Aorta (tissue), 5 donors: ENCODE measurements around the gene ZEB2. TPM values are rescaled to one million over a fixed set of nuclear protein-coding genes. Genes with fewer than 3 reads are reported as not detected.

Source experiments
- ATAC-seq: fragments of 200-7000 bp; cut with Tn5 transposase; one replicate; pipeline ENCODE4 v1.9.1; 2022; ENCODE audit warnings: moderate library complexity; ENCODE audit not compliant: low FRiP score
- DNase-seq, 2 donors: peaks; one replicate each; pipeline ENCODE4 v3.0.0-alpha.2; 2020
- H3K27ac ChIP-seq, 2 donors: one replicate each; pipeline ENCODE4 v1.5.1; 2013; ENCODE audit warnings: low read length in 2 of 2, mild to moderate bottlenecking in 2 of 2, moderate library complexity in 2 of 2, control low read depth in 1 of 2, inconsistent platforms in 1 of 2, low read depth in 1 of 2
- H3K27me3 ChIP-seq, 2 donors: one replicate each; pipeline ENCODE4 v1.6.1; 2013; ENCODE audit warnings: control low read depth in 1 of 2, low read length in 1 of 2, mild to moderate bottlenecking in 1 of 2, moderate library complexity in 1 of 2; ENCODE audit not compliant: insufficient read depth in 2 of 2, control insufficient read depth in 1 of 2
- H3K36me3 ChIP-seq, 2 donors: one replicate each; pipeline ENCODE4 v1.6.1; 2013; ENCODE audit warnings: control low read depth in 1 of 2, low read length in 1 of 2, mild to moderate bottlenecking in 1 of 2; ENCODE audit not compliant: insufficient read depth in 2 of 2, control insufficient read depth in 1 of 2
- H3K4me1 ChIP-seq, 2 donors: one replicate each; pipeline ENCODE4 v1.6.1; 2013; ENCODE audit warnings: low read length in 2 of 2, control low read depth in 1 of 2, mild to moderate bottlenecking in 1 of 2, moderate library complexity in 1 of 2; ENCODE audit not compliant: insufficient read depth in 2 of 2, control insufficient read depth in 1 of 2
- H3K4me3 ChIP-seq, 2 donors: one replicate each; pipeline ENCODE4 v1.5.1; 2013; ENCODE audit warnings: low read length in 2 of 2, control low read depth in 1 of 2, mild to moderate bottlenecking in 1 of 2
- H3K9me3 ChIP-seq: one replicate; pipeline ENCODE4 v1.6.1; 2013; ENCODE audit warnings: mild to moderate bottlenecking, low read length; ENCODE audit not compliant: control insufficient read depth
- WGBS, 2 donors: extraction: QIAGEN DNeasy Blood & Tissue Kit; methylation state at CpG; one replicate each; pipeline ENCODE4 v1.1.7; 2013; 5-methylcytosine and 5-hydroxymethylcytosine counted together
- intact Hi-C, 2 donors: fragments of 100-400 bp; cut with DNase I; formaldehyde crosslinking; loops; one replicate each; pipeline versions ENCODE4 v1.14.2 to v1.15.0; 2022
- polyA plus RNA-seq, 2 donors: library from polyadenylated mRNA; stranded (reverse); fragments of 200-250 nt; gene quantifications; one replicate each; pipeline ENCODE4 v1.2.3, GENCODE V29; 2013
- total RNA-seq, 2 donors: library from RNA; stranded (reverse); fragmentation: NEBNext Ultra II Directional; extraction: Animal tissue kit (Norgen Biotek cat#: 25700); gene quantifications; one replicate each; pipeline ENCODE4 v1.2.1, GENCODE V29; 2021
- donor health status: healthy with polysubstance abuse.
- donor health status: Bipolar disorder and iron deficiency.
- donor health status: DM: no; HTN: no; CAD: no.
- donor health status: DM: no; HTN: no; CAD: no.
- donor health status: DM: yes; HTN: yes; CAD: no.

ZEB2 gene
- total and polyA plus RNA-seq, 4 donors, result 38.7 to 301 (median 121) TPM

DNA sequence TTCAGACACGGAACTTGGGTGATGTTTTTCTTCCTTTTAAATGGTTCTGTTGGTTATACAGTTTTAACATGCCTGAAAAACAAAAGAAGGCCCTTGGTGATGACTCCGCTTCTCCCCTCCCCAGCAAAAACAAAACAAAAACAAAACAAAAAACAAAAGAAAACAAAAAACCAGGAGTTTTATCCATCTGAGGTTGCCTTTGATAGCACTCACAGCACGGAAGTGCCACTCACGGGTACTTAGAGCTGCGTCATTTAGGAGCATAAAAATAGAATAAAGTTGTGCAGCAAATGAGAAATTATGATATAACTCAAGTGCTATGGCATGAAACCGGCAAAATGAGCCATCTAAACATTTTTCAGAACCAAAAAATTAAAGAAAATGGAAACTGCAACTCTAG is 57.7 kb downstream of the ZEB2 start:
- ATAC-seq (no peak), DNase-seq (no peak)
- peak overlapping the region in 1 of 2 donors; percentile 40 for H3K27ac ChIP-seq
- peak overlapping the region in 1 of 2 donors; percentile 48 for H3K4me3 ChIP-seq
- H3K27me3 ChIP-seq, result no peaks in the 10 kb centered on the region
- peaks cover 3 to 10% of the 10 kb centered on the region in 2 donors for H3K4me1 ChIP-seq
- WGBS, 2 donors, result 7 to 12% methylated on average over 6 of the region's 6 CpGs
- no peaks in the 10 kb centered on the region for H3K9me3 ChIP-seq
- intact Hi-C loops, result no loop called here
- H3K36me3 ChIP-seq, result no peaks in the 10 kb centered on the region

DNA sequence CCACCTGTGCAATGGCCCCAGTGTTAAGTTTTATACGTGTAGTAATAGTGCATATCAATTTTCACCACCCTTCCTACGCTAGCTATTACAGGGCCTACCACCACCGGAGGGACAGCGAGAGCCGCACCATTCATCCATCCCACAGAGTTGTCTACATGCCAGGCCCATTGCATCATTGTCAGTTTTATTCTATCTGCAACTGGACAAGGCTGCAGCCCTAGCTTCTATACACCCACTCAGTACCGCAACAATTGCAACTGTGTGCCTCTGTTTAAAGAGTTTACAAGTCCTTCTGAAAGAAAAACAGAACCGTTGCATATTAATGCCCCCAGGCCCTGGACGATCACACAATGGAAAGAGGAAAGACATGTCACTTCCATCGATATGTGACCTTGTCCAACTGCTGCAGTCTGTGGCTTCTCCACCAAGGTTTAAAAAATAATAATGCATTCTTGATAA is 58.6 kb downstream of the ZEB2 start:
- Histone ChIP-seq H3K27me3 (no peaks in the 10 kb centered on the region), H3K27ac (no peak overlapping the region), H3K4me3 (no peak overlapping the region), H3K36me3 (no peaks in the 10 kb centered on the region), H3K9me3 (no peaks in the 10 kb centered on the region), H3K4me1 (peaks cover 2 to 13% of the 10 kb centered on the region in 2 donors)
- intact Hi-C loops, result loop anchor here in 1 of 2 donors (2.0 kb wide), 1 partner anchor 41 kb away; no protein-coding TSS in a partner anchor
- WGBS, 2 donors, result 67% methylated on average over 9 of the region's 9 CpGs
- ATAC-seq (peak; percentile 36), DNase-seq (no peak)

DNA sequence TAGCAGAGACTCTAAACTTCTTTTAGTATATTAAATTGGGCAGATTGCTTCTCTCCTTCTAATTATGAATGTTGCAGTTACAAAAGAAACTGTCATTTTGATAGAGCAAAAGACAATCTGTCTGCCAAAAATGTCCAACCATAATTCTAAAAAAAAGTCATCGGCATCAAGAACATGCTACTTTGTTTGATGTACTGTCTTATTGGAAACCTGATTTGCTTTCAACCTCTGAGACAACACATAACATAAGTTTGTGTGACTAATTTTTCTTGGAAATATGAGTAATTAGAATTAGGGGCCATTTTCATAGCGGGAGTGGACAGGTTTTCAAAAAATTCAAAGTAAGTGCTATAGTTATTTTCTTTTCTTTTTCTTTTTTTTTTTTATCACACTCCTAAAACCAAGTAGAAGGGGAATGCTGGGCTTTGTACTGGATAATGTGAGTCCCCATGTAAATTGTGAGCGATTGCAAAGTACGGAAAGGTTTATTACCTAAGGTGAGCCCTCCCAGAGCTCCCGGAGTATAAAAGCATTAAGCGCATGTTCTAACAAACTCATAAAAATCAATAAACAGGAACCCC is 59.1 kb downstream of the ZEB2 start:
- ATAC-seq (no peak), DNase-seq (no peak)
- Histone ChIP-seq H3K4me1 (peaks cover 2 to 13% of the 10 kb centered on the region in 2 donors), H3K36me3 (no peaks in the 10 kb centered on the region), H3K27ac (no peak overlapping the region), H3K9me3 (no peaks in the 10 kb centered on the region), H3K27me3 (no peaks in the 10 kb centered on the region), H3K4me3 (no peak overlapping the region)
- intact Hi-C loops, result loop anchor here in 1 of 2 donors (2.0 kb wide), 1 partner anchor 42 kb away; no protein-coding TSS in a partner anchor
- WGBS, 2 donors, result 90% methylated on average over 6 of the region's 6 CpGs

DNA sequence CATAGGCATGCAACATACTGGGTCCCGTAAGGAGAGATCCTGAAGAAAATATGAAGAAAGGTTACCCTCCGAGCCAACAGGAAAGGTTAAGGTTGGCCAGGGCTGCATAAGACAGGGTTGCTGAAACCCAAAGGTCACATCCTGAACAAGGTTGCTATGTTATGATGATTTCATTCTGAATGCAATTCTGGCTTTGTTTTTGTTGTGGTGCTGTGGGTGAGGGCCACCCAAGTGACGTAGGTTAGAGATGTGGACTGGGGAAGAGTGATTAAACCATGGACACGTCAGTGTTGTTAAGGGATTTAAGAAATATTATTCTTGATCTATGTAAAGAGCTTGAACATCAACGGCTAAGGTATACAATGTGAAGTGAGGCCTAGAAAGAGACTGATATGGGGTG is 60.0 kb downstream of the ZEB2 start:
- Histone ChIP-seq H3K4me1 (peaks cover 2 to 13% of the 10 kb centered on the region in 2 donors), H3K4me3 (peak overlapping the region in 1 of 2 donors; percentile 2), H3K27ac (peak overlapping the region in 1 of 2 donors; percentile 25), H3K36me3 (no peaks in the 10 kb centered on the region), H3K27me3 (no peaks in the 10 kb centered on the region), H3K9me3 (no peaks in the 10 kb centered on the region)
- ATAC-seq (peak; percentile 47), DNase-seq (no peak)
- WGBS, 2 donors, result 21 to 28% methylated on average over 5 of the region's 5 CpGs
- intact Hi-C loops, result loop anchor here in 1 of 2 donors (2.0 kb wide), 1 partner anchor 43 kb away; no protein-coding TSS in a partner anchor

DNA sequence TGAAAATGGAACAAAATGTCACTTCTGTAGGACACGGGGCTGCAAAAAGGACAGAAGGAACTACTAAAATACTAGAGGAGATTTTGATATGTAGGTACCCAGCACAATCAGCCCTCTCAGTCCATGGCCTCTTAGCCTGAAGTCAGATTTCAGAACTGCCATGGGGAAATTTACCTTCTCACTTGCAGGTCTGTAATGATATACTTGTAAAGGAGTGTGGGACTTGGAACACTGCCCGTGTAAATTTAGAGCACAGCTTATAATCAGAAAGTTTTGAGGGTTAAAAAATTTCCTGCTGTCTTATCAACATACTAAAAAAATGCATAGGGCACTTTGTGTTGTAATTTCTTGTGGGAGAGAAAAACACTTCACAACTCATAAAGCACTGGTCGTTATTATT is 60.6 kb downstream of the ZEB2 start:
- DNase-seq (no peak), ATAC-seq (no peak)
- Histone ChIP-seq H3K9me3 (no peaks in the 10 kb centered on the region), H3K36me3 (no peaks in the 10 kb centered on the region), H3K27ac (peak overlapping the region in 1 of 2 donors; percentile 59), H3K27me3 (no peaks in the 10 kb centered on the region), H3K4me1 (peaks cover 2 to 13% of the 10 kb centered on the region in 2 donors), H3K4me3 (peak overlapping the region in 1 of 2 donors; percentile 10)
- WGBS, 2 donors, result 8 to 13% methylated on average over 3 of the region's 3 CpGs
- intact Hi-C loops, result no loop called here

DNA sequence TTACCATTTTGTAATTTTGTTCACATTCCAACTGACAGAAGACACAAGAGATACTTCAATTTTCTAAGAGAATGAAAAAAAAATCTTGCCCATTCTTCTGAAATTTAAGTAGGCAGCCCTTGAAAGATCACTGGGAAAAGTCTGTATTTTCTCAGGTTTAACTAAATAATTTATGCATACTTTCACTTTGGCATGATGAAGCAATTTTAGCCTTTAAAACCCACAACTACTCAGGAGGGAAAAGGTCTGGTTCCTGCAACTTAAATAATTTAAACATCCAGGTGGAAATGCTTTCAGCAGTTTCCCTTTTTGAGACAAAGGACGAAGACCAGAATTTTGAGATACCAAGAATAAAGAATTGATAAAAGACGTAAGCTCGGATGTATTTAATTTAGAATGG is 61.4 kb downstream of the ZEB2 start:
- ATAC-seq, result no peak

DNA sequence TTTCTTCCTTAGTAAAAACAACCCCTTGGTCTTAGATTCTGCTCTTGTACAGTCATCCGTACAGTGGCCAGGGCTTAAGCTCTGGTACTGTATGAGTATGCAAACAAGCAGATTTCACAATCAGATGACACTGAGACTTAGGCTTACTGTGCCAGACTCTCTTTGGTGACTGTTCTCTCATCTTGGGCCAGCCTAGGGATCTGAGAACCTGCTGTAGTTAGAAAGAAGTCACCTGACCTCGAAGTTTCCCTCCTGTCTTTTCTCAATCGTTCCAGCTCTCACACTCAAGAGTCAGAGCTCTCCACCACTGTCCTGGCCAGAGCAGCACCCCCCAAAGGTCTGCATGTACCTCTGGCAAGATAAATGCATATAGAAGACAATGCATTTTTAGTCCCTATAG is 63.2 kb downstream of the ZEB2 start:
- WGBS, 2 donors, result 13 to 14% methylated on average over 3 of the region's 3 CpGs
- H3K4me1 ChIP-seq, result peaks cover 2 to 9% of the 10 kb centered on the region in 2 donors
- intact Hi-C loops, result no loop called here

More for the DNA sequence above, 61.4 kb downstream of the ZEB2 start:
- intact Hi-C loops, result no loop called here
- WGBS, 2 donors, result 56 to 57% methylated on average over 3 of the region's 3 CpGs
- no peak overlapping the region for H3K4me3 ChIP-seq
- peaks cover 2 to 13% of the 10 kb centered on the region in 2 donors for H3K4me1 ChIP-seq
- no peaks in the 10 kb centered on the region for H3K27me3 ChIP-seq
- H3K36me3 ChIP-seq, result no peaks in the 10 kb centered on the region
- H3K27ac ChIP-seq, result no peak overlapping the region
- H3K9me3 ChIP-seq, result no peaks in the 10 kb centered on the region
- no peak for DNase-seq

DNA sequence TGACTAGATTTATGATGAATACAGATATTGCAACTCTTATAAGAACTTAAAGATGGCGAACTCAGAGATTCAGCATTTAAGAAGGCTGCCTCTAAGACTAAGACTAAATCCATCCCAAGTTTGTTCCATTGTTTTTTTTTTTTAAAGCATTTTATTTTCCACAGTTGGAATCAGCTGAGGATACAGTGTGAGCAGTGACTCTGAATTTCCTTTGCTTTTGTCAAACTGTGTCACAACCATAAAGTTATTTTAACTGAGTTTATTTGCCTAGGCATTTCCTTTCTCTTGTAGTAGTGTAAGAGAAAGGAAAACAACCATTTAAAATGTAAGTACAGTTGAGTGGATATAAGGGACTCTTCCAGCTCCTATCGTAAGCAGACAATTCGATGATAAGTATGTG is 63.9 kb downstream of the ZEB2 start:
- WGBS, 2 donors, result 48 to 57% methylated on average over 3 of the region's 3 CpGs
- peaks cover 2 to 6% of the 10 kb centered on the region in 2 donors for H3K4me1 ChIP-seq
- no peak overlapping the region for H3K4me3 ChIP-seq
- no peaks in the 10 kb centered on the region for H3K9me3 ChIP-seq
- intact Hi-C loops, result no loop called here
- ATAC-seq (no peak), DNase-seq (no peak)
- H3K27ac ChIP-seq, result no peak overlapping the region
- no peaks in the 10 kb centered on the region for H3K27me3 ChIP-seq
- H3K36me3 ChIP-seq, result no peaks in the 10 kb centered on the region

More for the DNA sequence above, 63.2 kb downstream of the ZEB2 start:
- H3K4me3 ChIP-seq, result no peak overlapping the region
- DNase-seq (peak in 1 of 2 donors; percentile 52), ATAC-seq (peak; percentile 78)
- H3K9me3 ChIP-seq, result no peaks in the 10 kb centered on the region
- no peaks in the 10 kb centered on the region for H3K27me3 ChIP-seq
- H3K36me3 ChIP-seq, result no peaks in the 10 kb centered on the region
- H3K27ac ChIP-seq, result peak overlapping the region in 1 of 2 donors; percentile 17
